Fibroblast of villous mesenchyme (primary cell): Measurements from ENCODE around the gene WWC1. TPM values are rescaled to one million over a fixed set of nuclear protein-coding genes. Genes with fewer than 3 reads are reported as not detected.

Experiments used
- DNase-seq: peaks from one replicate; pipeline ENCODE4 v3.0.0-alpha.2; 2010; ENCODE audit warnings: low read depth
- H3K4me3 ChIP-seq: 2 replicates; pipeline ENCODE4 v1.5.1; 2011; ENCODE audit warnings: low read depth, mild to moderate bottlenecking, low read length
- total RNA-seq: library from RNA; depleted of rRNA; stranded (reverse); fragments of >200 nt; gene quantifications from 2 replicates; pipeline ENCODE4 v1.2.3, GENCODE V29; 2012
- TF ChIP-seq, protein P1 (sequence below): IDR thresholded peaks from 2 replicates; pipeline ENCODE4 v1.5.1; 2012; ENCODE audit warnings: low read depth, mild to moderate bottlenecking, low read length; ENCODE audit not compliant: insufficient read depth

Gene WWC1
- total RNA-seq, 1 donor, result 2.2 TPM

DNA sequence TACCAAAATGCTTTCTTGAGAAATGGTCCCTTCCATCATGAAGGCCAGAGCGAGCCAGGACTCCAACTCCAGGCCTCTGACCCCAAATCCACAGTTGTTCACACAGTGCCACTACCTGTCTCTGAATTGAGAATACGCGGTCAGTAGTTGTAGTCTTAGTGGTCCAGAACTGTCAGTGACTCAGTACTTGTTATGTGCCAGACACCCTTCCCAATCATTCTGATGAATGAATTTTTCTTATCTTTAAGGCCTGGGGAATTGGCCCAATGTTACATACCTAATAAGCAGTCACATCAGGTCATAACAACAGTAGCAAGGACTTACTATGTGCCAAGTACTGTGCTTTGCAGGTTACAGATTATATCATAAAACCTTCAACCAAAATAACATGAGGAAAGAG, 122.2 kb downstream of the WWC1 start:
- TF ChIP-seq, protein P1, sequence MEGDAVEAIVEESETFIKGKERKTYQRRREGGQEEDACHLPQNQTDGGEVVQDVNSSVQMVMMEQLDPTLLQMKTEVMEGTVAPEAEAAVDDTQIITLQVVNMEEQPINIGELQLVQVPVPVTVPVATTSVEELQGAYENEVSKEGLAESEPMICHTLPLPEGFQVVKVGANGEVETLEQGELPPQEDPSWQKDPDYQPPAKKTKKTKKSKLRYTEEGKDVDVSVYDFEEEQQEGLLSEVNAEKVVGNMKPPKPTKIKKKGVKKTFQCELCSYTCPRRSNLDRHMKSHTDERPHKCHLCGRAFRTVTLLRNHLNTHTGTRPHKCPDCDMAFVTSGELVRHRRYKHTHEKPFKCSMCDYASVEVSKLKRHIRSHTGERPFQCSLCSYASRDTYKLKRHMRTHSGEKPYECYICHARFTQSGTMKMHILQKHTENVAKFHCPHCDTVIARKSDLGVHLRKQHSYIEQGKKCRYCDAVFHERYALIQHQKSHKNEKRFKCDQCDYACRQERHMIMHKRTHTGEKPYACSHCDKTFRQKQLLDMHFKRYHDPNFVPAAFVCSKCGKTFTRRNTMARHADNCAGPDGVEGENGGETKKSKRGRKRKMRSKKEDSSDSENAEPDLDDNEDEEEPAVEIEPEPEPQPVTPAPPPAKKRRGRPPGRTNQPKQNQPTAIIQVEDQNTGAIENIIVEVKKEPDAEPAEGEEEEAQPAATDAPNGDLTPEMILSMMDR, result no peak
- no peak for DNase-seq
- no peak overlapping the region for H3K4me3 ChIP-seq

- H3K4me3 ChIP-seq, result no peak overlapping the region
- no peak for DNase-seq
- TF ChIP-seq, protein P1, result no peak
Observed at GRCh38 chr5:168415401-168415800, 124.0 kb downstream of the WWC1 start.

DNA sequence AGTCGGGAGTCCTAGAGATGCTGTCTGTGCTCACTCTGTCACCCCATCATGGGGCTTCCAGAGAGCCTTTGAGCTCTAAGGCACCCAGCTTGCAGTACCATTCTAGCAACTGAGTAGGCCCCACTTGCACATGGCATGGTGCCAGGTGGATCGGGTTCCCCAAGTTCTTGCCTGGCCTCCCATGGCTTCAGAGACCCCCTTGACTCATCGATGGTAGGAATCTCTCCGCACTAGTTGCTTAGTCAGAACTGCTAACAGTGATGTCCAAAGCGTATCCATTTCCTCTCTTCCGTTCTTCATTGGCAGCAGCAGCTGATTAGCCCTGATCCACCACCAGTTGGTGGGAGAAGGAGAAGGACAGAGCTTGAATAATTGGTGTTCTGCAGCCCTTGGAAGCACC, 124.5 kb downstream of the WWC1 start:
- TF ChIP-seq, protein P1, result no peak
- no peak for DNase-seq
- H3K4me3 ChIP-seq, result no peak overlapping the region

GRCh38 chr5:168417731-168418429, 126.4 kb downstream of the WWC1 start:
- TF ChIP-seq, protein P1, result no peak
- DNase-seq, result no peak
- H3K4me3 ChIP-seq, result no peak overlapping the region

- no peak overlapping the region for H3K4me3 ChIP-seq
- TF ChIP-seq, protein P1, result no peak
- DNase-seq, result no peak
Observed at GRCh38 chr5:168420461-168420860, 129.0 kb downstream of the WWC1 start.

- H3K4me3 ChIP-seq, result no peak overlapping the region
- TF ChIP-seq, protein P1, result peak; percentile 18
- DNase-seq, result no peak
Observed at GRCh38 chr5:168422431-168422830, 131.0 kb downstream of the WWC1 start.

- no peak overlapping the region for H3K4me3 ChIP-seq
- TF ChIP-seq, protein P1, result no peak
- no peak for DNase-seq
Observed at GRCh38 chr5:168423478-168423877, 132.0 kb downstream of the WWC1 start.
